Muscle of arm (tissue), 12 donors: ENCODE results near the gene POC1B. TPM values are rescaled to one million over a fixed set of nuclear protein-coding genes. Genes with fewer than 3 reads are reported as not detected.

Experiments
- DNase-seq: peaks from one replicate; pipeline ENCODE4 v3.0.0-alpha.2; 2013
- polyA plus RNA-seq, 12 donors: library from polyadenylated mRNA; unstranded; fragments of 120-200 nt; gene quantifications; one replicate each; pipeline ENCODE4 v1.2.1, GENCODE V29; 2013; ENCODE audit not compliant: insufficient read length in 12 of 12

The POC1B gene
- polyA plus RNA-seq, 12 donors = 7.8 to 17.2 (median 11.6) TPM; not detected in 1

GRCh38 chr12:89540586-89540985 lies 14.7 kb upstream of the POC1B start:
- no peak for DNase-seq

DNA sequence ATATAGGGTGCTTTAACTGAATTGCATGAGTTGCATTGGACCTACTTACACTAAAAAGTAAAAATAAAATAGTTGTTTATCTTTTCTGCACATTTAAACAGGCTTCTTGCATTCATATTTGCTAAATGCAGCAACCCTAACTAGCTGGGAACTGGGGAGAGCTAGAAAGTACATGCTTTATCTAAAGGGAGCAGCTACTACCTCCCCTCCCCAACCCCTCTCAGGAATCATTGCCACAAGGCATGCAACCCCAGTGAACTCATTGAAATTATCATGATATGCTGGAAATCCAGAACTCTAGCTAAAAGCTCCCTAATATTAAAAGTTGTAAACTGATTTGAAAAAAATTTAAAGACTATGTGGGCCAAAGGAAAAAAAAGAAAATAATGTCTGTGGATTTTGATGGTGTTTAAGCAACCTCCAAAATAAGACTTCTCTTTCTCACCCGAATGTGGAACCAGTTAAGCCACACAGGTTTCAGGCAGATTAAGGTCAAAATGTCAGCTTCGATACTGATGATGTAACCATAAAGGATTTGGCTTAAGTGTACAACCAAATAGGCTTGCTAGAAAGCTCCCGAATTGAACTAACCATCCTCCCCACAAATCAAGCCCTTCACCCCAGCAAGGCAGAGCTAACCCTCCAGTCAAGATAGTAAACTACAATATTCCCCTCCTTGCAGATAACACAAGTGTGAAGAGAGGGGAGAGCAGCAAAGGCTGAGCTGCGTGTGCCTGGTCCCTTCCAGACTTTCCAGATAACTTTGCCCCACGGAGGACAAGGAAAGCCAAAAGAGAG lies 13.8 kb upstream of the POC1B start:
- no peak for DNase-seq

GRCh38 chr12:89538897-89539296 lies 13.1 kb upstream of the POC1B start:
- no peak for DNase-seq

DNA sequence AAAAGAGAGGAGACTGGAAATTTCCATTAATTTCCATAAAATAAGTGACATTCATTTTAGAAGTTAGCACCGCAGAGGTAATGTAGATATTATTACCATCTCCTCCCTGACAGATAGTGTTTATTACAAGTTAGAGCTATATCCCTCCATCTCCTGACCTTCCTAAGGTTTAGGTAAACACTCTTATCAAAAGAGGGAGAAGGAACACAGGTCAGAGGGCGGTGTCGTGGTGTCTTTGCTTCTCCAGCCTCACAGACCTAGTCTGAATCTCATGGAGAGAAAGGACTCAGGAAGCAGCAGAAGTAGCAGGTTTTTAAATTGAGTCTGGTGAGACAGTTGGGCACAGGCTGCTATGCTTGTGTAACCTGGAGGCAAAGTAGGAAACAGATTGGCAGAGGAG lies 11.5 kb upstream of the POC1B start:
- DNase-seq = no peak

DNA sequence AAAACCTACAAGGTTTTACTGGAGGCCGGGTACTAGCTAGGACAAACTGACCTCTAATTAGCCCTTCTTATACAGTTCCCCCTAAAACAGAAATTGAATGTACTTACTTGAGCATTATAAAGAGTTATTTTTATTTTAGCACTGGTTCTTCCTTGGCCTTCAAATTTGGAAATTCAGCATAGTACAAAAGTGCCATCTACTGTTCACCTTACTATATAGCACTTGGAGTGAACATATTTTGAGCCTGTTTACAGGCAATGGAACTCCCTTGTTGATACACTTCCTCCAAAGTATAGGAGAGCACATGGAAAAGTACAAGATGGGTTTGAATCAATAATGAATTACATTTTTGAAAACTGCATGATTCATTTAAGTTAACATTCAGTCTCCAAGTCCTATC lies 3.9 kb upstream of the POC1B start:
- peak; percentile 51 for DNase-seq

- DNase-seq = no peak
Observed at GRCh38 chr12:89528434-89528833, 2.6 kb upstream of the POC1B start.

DNA sequence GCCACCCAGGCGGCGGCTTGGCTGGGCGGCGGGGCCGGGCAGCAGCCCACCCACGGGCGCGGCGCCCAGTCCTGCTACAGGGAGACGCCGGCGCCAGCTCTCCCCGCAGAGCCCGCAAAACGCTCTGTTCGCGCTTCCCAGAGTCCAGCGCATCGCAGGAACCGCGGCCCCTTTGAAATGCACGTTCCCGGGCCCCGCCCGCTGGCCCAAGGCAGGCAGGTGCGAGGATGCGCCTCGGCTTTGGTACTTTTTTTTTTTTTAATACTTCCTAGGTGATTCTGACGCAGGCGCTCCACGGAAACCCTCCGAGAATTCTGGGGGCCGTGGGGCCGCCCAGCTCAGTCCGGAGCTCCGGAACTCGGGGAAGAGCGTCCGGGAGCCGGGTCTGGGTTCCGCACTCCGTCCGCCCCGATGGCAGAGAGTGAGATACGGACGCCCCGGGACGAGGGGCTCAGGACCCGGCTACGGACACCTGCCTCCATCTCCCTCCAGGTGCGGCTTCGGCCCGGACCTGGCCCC lies 483 bp downstream of the POC1B start:
- no peak for DNase-seq

GRCh38 chr12:89524541-89525304 lies 1.1 kb downstream of the POC1B start, which contains the start of gene GALNT4:
TSS of gene GALNT4 (minus strand) at chr12:89524796. CDS start at chr12:89524549, 247 bp downstream.
- peak; percentile 91 for DNase-seq

- DNase-seq = no peak
Observed at GRCh38 chr12:89523843-89524540, 1.9 kb downstream of the POC1B start.

DNA sequence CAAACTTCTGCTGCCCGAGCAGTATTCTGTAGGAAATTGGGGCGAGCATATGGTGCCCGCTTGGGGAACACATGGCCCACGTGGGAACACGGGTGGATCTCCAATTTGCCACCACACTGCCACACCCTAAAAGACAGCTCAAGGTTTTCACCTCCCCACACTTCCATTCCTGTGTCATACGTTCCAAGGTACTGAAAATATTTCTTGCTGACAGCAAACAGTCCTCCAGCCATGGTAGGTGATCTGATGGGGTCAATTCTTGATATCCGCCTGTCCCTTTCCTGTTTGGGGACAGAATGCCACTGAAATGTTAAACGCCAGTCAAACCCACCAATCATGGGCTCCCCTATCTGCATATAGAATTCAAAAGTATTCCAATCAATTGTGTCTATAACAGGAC lies 2.5 kb downstream of the POC1B start:
- DNase-seq = no peak

- no peak for DNase-seq
Observed at GRCh38 chr12:89521364-89522223, 4.3 kb downstream of the POC1B start.

DNA sequence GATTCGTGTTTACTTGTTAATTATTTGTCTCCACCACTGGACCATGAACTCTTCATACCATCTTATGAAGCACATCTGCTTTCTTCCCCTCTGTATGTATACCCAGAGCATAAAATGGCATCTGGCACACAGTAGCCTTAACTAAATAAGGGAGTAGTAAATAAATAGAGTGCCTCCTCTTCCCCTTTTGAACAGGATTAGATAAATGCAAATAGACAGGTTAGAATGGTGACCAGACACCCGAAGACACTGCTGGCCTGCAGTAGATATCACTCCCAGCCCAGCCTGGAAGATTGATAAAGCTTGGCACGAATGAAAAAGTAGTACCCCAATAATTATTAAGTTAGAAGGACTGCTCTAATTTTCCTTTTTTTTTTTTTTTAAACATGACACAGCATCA lies 8.1 kb downstream of the POC1B start:
- DNase-seq = no peak

GRCh38 chr12:89516633-89517032 lies 9.2 kb downstream of the POC1B start:
- no peak for DNase-seq

DNA sequence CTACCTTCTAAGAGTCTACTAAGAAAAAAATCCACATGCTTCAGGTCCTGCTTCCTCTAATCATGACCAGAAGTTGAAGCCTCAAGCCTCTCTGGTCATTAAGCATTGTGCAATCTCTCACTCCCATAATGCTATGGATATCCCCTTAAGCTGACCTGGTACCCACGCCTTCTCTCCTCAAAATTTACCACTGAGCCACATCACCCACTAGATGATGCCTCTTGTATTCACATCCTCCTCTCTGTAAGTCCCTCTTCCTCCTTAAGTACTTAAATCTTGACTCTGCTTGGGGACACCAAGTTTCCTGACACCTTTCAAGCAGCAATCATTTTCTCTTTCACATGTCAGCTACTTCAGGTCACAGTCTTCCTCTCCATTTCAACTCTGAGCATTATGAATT lies 11.1 kb downstream of the POC1B start:
- DNase-seq = no peak

- no peak for DNase-seq
Observed at GRCh38 chr12:89513544-89513943, 12.3 kb downstream of the POC1B start.

DNA sequence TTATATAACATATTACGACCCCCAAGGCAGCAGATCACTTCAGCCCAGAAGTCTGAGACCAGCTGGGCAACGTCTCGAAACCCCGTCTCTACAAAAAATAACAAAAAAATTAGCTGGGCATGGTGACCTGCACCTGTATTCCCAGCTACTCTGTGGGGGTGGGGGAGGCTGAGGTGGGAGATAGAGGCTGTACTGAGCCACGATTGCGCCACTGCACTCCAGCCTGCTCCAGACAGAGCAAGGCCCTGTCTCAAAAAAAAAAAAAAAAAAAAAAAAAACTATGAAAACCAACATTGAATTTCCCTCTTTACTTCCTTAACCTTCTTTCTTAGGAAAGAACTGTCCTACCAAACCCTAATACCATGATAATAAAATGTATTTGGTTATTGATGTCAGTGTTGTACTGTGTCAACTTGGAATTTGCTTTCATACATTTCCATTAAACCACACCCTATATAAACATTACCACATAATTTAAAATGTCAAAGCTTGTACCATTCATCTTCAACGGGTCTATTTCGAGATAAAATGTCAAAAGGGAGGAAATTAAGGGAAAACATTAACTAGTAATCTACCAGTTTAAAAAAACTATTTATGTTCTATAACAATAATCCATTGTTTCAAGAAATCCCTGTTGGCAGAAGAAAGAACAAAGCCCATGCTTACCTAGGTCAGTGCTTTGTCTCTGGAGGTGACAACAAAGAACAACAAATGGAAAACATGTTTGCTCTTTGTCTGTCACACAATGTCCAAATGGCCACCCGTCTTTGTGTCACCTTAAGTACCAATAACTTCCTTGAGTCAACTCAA lies 18.6 kb downstream of the POC1B start:
- DNase-seq = no peak

DNA sequence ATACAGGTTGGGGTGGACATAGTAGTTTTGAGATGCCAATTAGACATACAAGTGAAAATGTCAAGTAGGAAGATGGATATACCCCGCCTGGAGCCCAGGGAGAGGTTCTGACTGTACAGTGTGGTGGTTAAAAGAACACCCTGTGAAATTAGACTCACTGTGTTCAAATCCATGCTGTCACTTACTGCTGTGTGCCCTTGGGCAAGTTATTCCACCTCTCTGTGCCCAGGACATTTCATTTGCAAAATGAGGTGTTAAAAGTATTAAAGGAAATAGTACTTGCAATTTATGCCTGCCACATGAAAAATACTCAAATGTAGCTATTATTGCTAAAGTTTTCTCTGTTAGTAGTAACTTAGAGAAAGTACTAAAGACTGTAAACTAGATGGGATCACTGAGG lies 19.8 kb downstream of the POC1B start:
- DNase-seq = no peak

- DNase-seq = no peak
Observed at GRCh38 chr12:89504560-89505346, 21.1 kb downstream of the POC1B start.

DNA sequence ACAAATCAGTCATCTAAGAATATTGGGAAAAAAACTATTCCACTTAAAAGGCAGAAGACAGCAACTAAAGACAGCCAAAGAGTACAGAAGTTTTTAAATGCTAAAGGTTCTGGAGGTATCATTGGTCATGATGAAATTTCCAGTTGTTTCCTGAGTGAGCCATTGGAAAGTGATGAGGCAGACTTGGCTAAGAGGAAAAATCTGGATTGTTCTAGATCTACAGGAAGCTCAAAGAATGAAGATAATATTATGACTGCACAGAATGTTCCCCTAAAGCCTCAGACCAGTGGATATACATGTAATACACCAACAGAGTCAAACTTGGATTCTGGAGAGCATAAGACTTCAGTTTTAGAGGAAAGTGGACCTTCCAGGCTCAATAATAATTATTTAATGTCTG lies 24.1 kb downstream of the POC1B start:
- DNase-seq = no peak

DNA sequence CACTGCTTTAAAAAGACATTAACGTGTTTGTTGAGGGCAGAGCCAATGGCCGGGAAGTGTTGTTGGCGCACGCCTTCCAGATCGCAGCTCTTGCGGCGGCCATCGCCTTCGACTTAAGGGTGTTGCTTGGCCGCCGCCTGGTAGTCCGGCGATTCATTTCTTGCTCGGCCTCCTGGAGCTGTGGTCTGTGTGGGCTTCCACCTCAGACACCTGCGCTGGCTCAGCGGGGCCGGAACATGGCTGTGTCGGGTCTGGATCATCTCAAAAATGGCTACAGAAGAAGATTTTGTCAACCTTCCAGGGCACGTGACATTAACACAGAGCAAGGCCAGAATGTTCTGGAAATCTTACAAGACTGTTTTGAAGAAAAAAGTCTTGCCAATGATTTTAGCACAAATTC lies 26.0 kb downstream of the POC1B start:
- DNase-seq = no peak
